GM04504 (cell line): ENCODE data around the gene CTNNA2.
A peak's percentile ranks its signal among the peaks of the same experiment; 100 is the strongest.

ENCODE experiments used
- DNase-seq: peaks from one replicate; pipeline ENCODE4 v3.0.0-alpha.2; 2012; ENCODE audit warnings: low read depth

The CTNNA2 gene

DNA sequence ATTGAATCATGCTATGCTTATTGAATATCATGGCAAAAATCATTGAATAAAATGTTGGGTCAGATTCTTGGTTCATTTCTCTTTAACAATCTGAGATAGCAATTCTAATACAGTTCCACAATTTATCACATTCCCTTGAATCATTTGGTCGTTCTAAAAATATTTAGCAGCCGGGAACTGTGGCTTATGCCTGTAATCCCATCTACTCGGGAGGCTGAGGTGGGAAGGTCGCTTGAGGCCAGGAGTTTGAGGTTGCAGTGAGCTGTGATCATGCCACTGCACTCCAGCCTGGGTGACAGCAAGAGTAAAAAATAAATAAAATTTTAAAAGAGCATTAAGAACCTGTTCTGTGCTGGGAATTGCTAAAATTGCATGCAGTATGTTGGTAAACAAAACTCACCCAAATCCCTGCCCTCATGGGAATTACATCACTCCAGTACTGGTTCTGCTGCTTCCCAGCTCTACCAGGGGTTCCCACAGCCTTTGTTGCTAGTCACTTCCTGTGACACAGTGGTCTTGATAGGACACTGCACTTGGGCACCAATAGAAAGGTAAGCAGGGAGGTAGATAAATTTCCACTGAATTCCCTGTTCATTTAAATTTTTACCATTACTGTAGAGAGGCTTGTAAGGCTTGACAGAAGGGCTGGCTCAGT is 200.4 kb downstream of the CTNNA2 start:
- DNase-seq = no peak

DNA sequence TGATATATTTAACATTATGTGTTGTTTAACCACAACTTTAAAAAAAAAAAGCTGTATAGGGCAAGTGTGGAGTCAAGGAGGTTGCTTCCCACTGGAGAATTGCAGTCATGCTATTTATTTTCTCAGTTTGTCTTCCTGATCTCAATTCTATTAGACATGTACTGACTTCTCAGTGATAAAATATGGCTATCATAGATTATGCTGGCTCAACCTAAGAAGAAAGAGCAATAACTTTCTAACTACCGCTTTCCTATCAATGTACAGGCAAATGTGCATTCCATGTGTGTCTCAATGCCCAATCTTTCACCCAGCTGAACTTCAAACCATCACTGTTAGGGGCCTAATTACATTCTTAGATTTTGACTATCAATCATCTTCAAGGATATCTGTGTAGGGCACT is 201.4 kb downstream of the CTNNA2 start:
- DNase-seq = no peak

DNA sequence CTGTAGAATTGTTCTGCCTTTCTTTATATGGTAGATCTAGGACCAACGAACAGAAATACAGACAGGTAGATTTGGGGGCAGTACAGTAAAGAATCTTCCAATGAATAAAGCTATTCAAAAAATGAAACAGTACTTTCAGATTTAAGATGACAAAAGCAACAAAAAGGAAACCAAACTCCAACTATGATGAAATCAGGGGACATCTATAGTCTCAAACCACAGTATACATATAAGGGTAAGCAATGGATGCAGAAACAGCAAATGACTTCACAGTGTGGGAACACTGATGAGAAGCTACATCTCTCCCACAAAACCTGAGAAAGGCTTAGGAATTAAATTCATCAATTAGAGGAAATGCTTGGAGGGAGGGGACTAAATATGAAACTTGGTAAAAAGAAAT is 202.5 kb downstream of the CTNNA2 start:
- DNase-seq = no peak

DNA sequence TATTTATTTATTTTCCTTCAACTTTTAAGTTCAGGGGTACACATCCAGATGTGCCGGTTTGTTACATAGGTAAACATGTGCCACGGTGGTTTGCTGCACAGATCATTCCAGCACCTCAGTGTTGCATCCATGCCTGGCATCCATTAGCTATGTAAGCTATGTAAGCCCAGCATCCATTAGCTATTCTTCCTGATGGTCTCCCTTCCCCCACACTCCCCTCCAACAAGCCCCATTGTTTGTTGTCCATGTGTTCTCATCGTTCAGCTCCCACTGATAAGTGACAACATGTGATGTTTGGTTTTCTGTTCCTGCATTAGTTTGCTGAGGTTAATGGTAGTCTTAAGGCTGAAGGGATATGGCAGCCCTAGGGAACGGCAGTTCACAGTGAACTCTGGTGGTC is 203.4 kb downstream of the CTNNA2 start:
- no peak for DNase-seq

DNA sequence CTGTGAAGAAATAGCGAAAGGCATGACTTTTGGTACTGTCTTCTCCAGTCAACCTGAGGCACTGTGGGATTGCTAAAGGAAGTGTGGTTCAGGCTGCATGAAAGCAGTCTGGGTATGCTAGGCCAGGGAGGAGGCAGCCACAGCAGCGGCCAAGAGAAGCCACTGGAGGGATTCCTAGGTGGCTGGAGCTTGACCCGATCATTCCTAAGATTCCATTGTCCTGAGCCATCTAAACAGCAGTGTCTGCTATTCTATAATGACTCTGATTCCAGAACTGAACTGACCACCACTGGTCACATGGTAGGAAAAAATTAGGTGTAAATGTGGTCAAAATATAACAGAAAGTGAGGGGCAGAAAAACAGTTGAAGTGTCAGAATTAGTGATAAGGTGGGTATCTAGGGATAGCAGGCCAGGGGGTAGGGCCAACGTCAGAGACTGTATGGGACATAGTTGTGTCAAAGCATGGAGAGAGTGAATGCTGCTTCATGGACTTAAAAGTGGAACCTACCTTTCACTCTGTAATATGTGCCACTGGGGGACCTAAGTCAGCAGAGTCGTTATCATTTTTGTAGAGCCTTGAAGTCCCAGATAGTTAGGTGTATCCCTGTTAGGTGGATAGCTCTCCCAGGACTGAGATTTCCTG is 204.6 kb downstream of the CTNNA2 start:
- DNase-seq = peak; percentile 43

DNA sequence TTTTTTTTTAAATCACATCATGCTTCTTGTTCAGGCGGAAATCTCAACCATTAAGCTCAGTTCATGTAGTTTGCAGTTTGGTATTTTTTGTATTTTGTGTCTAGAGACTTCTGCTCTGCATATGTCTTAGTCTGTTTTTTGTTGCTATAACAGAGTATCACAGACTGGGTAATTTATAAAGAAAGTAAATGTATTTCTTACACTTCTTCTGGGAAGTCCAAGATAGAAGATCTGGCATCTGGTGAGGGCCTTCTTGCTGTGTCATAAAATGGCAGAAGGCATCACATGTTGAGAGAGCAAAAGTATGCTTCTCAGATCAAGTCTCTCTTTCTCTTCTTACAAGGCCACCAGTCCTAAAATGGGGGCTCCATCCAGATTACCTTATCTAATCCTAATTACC is 208.2 kb downstream of the CTNNA2 start:
- no peak for DNase-seq

DNA sequence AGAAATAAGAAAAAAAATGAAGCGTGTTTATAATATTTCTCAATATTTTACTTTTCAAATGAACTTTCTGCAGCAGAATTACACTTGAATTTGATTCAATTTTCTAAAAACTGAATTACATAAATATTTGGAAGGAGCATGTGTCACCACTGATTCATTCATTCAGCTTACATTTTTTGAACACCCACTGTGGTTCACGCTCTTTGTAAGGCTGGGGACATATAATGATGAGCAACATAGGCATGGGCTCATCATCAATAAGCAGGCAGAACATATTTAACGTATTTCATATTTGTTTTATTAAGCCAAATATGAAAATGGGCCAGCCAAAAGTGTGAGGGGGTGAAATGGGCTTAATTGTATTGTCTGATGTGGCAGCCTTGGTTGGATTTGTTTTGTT is 209.1 kb downstream of the CTNNA2 start:
- DNase-seq = no peak

DNA sequence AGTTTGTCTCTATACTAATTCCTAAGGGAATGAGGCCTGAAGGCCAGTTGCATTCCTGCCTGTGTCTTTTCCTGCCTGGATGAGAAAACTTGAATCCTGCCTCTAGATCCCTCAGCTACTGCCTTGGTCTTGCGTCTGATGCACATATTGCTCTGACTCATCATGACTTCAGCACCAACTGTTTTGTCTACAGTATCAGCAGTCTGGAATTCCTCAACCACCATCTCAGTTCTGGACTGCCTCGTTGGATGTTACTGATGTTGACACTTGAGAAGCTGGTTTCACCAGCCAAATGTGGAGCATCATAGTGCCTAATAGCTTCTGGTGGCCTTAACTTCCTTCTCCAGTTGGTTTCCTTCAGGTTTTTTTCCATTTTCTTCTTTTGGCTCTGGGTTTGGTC is 211.0 kb downstream of the CTNNA2 start:
- peak; percentile 62 for DNase-seq

DNA sequence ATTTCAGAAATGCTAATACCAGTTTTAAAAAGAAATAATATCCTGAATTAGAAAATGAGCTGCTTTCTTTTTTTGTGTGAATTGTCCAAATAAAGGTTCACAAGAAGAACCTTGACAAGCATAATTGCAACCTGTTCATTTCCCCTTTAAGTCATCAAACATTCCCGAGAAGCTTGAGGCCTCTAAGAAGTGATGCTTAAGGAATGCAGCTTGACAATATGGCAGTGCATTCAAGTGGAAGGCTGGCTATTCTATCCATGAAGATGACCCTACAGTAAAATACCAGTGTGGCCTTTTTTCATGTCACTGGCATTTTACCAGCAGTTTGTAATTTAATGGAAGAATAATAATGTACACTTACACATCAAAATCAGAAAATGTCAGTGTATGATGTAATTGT is 216.7 kb downstream of the CTNNA2 start:
- no peak for DNase-seq

DNA sequence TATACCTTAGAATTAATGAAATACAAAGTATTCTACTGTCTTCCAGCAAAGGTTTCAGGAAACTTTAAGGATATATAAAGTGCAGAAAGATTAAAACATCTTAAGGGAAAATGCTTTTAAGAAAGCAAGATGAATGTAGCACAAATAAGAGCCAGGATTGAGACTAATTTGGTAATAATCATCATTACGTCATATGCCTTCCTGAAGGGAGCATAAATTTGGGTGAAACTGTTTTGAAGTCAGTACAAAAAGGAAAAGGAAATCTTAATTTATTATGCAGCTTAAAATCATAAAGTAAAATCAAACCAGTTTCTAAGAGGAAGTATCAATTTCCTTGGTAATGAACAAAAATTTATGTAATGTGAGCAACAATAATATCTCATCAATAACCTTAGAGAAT is 221.7 kb downstream of the CTNNA2 start:
- no peak for DNase-seq

DNA sequence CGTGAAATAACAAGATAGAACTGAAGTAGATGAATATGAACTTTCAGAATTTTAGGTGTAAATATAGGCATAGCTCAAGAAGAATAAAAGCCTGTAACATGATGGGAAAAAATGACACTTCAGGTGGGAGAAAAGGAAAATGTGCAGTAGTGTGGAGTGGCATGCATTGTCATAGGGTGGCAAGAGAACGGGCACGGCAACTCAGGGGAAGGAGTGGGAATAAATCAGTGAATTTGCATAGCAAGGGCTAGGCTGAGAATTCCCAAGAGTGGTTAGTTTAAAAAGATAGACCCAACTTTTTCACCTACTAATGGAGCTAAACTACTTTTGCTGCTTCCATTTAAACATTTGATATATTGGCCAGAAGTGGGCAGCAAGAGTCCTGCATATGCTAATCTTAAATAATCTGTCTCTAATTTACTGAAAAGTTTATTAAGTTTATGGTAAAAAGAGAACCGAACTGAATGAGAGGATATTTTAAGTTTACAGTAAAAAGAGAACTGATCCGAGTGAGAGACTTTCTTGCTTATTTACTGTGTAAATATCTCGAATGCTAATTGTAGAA is 228.1 kb downstream of the CTNNA2 start:
- no peak for DNase-seq

DNA sequence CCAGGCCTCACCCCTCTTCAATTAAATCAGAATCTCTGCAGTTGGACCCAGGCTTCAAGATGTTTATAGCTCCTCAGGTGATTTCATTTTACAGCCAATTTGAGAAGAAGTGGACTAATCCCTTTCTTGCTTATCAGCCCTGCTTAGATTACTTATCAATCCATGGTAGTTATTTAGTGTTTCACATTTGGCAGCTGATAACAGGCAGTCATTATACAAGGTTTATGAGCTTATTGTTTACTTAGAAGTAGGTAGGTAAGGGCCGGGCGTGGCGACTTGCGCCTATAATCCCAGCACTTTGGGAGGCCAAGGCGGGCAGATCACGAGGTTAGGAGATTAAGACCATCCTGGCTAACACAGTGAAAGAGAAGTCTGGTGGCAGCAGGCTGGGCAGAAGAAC is 237.5 kb downstream of the CTNNA2 start:
- no peak for DNase-seq

DNA sequence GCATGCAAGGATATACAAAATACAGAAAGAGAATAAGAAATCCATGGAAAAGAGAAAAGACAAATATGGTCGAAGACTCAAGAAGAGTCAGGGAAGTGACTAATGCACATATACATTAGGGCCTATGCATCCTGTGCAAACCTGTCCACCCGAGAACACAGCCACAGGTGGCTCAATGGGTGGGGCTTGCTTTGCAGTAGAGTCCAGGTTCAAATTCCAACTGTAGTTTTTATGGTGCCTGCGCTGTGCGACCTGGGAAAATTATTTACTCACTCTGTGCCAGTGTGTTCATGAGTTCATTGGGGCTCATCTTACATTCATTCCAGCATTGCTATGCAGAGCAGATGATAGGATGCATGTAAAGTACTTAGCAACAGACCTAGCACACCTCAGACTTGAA is 244.7 kb downstream of the CTNNA2 start:
- DNase-seq = no peak

DNA sequence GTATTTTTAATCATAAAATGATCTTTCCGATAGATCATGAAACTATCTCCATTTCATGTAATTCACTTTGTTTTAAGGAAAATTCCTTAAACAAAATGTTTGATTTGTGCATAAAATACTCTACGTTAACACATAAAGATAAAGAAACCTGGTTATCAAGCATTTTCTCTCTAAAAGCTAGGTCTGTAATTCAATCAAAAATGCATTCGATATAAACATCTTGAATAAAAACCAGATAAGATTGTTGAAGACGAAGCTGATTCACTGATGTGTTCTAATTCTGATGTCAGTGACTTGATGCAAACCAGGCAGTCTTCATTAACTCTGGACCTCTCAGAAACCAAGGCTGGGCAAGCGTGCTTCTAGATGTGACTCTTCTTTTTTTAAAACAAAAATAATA is 245.2 kb downstream of the CTNNA2 start:
- no peak for DNase-seq

DNA sequence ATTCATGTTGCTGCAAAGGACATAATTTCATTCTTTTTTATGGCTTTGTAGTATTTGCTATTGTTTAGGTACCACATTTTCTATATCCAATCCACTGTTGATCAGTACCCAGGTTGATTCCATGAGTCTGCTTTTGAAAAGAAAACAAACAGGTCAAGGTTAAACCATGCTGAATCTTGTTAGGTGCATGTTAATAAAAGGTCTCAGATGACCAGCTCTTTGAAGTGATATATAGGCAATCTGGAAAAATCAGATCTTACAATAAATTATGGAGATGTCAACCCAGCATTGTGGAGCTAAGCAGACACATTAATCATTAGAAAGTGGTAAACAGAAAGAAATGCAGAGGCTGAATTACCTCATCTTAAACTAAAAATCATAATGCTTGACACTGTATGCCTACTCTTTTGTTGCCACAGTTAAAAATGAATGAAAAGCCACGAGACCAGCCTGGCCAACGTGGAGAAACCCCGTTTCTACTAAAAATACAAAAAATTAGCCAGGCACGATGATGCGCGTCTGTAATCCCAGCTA is 246.0 kb downstream of the CTNNA2 start:
- DNase-seq = no peak

DNA sequence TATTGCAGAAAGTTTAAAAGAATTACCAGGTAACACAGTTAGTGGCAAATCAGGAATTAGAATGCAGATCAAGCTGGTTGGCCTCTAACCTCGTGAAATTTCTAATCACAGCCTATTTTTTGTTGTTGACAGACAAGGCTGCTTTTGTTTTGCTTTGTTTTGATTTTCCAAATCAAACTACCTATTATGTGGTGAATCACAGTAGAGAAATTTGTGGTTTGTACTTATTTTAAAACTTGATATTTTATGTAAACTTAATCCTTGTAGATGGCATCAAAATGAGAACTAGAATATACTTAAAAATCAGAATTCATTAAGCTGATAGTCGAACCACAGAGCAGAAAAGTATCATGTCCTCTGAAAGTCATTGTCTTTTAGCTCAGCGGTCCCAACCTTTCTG is 258.1 kb downstream of the CTNNA2 start:
- no peak for DNase-seq

DNA sequence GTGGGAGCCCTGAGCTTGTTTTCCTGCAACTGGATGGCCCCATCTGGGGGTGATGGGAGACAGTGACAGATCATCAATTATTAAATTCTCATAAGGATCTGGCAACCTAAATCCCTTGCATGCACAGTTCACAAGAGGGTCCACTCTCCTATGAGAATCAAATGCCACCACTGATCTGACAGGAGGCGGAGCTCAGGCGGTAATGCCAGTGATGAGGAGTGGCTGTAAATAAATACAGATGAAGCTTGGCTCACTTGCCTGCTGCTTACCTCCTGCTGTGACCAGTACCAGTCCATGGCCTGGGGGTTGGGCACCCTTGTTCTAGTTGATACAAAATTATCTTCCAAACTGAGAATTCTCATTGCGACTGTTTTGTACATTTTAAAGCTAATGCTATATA is 258.6 kb downstream of the CTNNA2 start:
- no peak for DNase-seq

DNA sequence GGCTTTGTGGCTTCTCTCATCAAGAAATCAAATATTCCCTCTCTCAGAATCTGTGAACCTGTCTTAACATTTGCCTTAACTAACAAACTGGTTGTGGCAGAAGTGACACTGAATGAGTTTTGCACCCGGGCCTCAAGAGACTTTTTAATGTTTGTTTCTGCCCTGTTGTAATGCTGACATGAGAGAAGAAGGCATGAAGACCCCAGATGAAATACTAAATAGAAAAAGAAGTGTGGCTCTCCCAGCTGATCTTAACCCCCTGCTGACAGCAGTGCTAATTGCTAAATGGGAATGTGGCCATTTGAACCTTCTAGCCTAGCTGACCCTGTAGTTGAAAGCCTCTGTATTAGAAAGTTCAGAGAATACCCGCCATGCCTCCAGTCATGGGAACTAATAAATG is 261.2 kb downstream of the CTNNA2 start:
- no peak for DNase-seq

DNA sequence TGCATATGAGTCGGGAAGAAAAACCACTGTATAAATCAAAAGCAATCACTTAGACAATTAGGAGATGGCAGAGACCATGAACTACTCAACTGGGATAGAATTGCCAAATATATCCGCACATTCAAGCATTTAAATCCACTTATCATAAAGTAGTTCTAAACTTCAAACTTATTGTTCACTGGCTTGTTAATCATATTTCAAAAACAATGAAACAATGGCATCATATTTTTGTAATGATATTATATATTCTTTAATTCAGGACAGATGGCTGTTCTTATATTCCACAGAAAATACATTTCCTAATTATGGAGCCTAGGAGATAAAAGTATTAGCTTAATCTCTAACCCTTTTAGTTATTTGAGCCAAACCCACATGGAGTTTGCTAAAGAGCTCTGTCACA is 263.6 kb downstream of the CTNNA2 start:
- DNase-seq = no peak

DNA sequence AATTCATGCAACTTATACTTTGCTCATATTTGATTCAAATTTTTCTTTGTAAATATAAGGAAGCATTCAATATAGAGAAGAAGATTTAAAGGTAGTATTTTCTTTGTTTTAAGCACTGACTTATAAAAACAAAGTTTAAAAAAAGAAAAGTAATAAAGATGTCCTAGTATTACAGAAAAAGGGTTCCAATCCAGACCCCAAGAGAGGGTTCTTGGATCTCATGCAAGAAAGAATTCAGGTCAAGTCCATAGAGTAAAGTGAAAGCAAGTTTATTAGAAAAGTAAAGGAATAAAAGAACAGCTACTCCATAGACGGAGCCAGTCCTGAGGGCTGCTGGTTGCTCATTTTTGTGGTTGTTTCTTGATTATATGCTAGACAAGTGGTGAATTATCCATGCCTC is 267.9 kb downstream of the CTNNA2 start:
- no peak for DNase-seq

DNA sequence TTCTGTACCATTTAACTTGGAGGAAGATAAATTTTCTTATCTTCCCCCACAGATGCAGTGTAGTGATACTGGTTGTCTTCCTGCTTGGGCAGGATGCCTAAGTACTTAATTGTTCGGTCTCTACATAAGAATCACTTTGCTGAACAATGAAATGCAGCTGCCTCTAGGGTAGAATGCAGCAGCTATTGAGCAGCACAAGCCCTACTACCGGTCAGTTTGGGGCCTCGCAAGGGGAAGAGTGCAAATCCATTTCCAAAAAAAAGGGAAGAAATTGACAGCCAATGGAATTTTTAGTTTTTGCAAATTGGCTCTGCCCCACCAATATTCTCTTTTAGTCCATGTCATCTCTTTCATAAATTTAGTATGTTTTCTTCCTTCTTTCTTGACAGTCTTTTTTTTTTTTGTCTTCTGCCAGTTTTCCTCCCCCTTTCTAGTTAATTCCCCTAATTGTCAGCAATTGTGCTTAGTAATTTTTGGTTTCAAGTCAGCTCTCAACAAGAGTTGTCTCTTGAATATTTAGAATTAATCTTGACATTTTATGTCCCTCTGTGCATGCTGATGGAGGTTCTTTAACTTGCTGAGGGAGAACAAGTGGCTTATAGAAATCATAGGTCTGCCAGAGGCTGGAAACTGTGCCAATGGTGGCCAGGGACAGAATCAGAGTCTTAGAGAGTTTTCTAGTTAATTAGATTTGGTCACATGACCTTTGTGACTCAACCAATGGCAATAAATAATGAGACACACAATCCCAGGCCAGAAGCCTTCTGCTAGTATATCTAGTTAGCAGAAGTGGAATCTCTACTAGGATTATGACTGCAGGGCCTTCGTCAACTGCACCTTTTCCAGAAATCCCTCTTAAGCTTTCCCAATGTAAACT is 270.0 kb downstream of the CTNNA2 start:
- no peak for DNase-seq

DNA sequence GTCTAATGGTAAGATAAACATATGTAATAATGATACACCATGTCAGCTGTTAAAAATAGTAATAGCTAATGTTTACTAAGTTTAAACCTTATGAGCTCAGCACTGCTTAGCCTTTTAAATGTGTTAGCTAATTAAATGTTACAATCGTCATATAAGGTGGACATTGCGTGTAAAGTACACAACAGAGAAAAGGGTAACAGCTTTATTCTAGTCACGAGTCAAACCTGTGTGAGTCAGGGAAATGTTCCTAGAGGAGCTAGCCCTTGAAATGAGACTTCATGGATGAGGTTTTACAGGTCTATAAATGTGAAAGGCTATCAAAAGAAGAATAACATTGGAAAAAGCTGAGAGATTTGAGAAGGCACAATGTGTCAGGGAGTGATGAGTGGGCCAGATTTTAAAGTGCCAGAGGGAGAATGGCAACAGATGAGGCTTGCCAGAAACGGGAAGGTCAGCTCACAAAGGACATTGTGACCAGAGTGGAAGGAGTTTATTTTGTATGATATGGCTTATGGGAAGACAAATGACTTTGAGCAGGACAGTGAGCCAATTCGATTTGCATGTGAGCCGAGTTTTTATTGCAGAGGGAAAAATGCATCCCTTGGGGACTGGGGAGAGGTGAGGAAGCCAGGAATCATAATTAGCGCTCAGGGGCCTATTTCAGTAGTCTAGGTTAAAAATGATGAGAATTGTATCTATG is 276.3 kb downstream of the CTNNA2 start:
- no peak for DNase-seq
